GM21515 (cell line): Measurements from ENCODE around the gene VPS33B.

Experiments used
- ATAC-seq: cut with Tn5 transposase; IDR thresholded peaks from one replicate; pipeline ENCODE4 v1.9.1; 2021; ENCODE audit not compliant: unreplicated experiment

The VPS33B gene

DNA sequence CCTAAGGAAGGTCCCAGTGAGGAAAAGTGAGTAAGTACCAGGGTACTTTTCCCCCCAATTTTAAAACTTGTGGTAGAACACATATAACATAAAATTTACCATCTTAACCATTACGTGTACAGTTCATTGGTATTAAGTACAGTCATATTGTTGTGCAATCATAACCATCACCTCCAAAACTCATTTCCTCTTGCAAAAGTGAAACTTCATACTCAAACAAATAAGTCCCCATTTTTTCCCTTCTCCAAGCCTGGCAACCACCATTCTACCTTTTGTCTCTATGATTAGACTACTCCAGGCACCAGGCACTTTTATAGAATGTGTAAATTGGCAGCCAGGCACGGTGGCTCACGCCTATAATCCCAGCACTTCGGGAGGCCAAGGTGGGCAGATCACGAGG, 40.3 kb downstream of the VPS33B start:
- peak; percentile 47 for ATAC-seq

GRCh38 chr15:90981681-90982080, 40.7 kb downstream of the VPS33B start:
- ATAC-seq = peak; percentile 81

DNA sequence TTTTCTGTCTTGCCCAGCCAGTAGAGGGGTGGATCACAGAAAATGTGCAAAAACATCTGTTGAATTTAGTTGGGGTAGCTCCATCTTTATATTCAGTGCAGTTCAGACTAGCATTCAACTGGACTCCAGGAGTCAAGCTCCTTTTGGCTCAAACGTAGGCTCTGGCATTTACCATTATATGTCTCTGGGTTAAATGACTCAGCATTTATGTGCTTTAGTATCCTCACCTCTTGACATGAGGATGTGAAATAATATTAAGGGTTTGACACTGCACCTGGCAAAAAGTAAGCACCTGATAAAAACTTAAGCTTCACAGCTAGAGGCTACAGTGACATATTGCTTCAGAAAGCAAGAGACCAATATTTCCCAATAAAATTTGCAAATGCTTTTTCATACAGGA, 42.8 kb downstream of the VPS33B start:
- no peak for ATAC-seq

- no peak for ATAC-seq
These were observed 48.2 kb downstream of the VPS33B start for GRCh38 chr15:90974216-90974615.

- no peak for ATAC-seq
These were observed 50.3 kb downstream of the VPS33B start for GRCh38 chr15:90972133-90972532.

GRCh38 chr15:90970274-90970673, 52.1 kb downstream of the VPS33B start:
- ATAC-seq = no peak

- ATAC-seq = no peak
These were observed 54.0 kb downstream of the VPS33B start for GRCh38 chr15:90968434-90968833.

DNA sequence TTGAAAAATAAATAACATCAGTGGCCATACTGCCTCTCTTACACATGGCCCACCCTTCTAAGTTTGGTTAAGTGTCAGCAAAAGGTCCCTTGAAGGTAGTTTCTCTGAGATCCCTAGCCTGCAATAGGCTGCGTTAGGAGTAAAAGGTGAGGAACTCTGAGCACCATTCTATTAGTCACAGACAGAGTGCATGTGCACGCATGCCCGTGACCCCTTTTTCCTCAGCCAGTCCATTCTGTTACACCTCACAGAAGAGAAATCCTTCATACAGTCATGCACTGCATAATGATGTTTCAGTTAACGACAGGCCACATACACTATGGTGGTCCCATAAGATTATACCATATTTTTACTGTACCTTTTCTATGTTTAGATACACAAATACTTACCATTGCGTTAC, 55.2 kb downstream of the VPS33B start:
- no peak for ATAC-seq

DNA sequence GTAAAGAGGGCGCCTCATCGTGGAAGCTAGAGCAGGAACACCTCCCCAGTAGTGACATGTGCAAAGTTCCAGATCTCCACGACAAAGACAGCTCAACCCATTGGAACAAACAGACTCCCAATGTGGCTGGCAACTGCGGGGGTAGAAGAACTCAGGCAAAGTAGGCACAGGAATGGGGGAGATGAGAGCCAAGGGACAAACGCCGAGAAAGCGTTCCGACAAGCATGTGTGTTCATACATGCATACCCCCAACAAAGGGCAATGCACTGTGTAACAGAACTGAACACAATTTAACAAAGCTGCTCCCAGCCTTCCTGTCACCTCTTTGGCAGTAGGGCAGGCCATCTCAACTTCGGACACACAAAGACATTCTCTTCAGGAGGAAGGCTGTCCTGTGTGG, 56.1 kb downstream of the VPS33B start:
- ATAC-seq = no peak

GRCh38 chr15:90962021-90962420, 60.4 kb downstream of the VPS33B start:
- no peak for ATAC-seq

GRCh38 chr15:90960298-90961091, 61.9 kb downstream of the VPS33B start:
- no peak for ATAC-seq

- no peak for ATAC-seq
These were observed 62.5 kb downstream of the VPS33B start for GRCh38 chr15:90959894-90960293.

DNA sequence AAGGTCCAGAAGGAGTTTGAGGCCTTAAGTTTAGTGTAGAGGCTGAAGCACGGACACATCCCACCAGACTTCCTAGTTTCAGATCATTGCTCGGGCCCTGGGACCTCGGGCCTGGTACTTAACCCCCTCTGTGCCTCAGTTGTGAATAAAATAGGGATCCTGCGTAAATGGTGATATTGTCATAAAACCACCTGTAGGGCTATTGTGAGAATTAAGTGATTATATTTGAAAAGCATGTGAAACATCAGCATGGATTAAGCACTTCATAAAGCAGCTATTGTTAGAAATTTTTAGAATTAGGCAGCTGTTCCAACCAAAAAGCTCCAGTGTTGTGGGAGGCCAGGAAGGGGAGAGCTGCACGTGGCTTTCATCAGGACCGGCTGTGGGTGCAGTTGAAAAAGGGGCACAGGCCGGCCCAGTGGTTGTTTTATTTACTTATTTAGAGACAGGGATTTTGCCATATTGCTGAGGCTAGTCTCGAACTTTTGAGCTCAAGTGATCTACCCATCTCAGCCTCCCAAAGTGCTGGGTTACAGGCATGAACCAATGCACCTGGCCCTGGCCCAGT, 63.3 kb downstream of the VPS33B start:
- ATAC-seq = no peak

DNA sequence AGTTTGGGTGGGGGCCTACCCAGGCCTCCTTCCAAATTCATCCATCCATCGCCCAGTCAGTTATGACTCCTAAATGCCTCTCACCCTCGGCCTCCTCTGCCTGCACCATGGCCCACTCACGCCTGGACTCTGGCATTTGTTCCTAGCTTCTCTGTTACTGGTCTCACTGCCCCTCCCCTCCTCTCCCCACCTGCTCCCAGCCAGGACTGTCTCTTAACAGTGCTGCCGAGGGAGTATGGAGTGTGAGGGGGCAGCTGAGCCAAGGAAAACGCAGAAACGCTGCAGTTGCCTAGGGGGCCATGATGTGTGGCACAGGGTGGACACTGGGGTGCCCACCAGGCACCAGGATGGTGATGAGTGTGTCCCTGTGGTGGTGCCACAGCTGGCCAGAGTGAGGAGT, 64.6 kb downstream of the VPS33B start:
- ATAC-seq = no peak

DNA sequence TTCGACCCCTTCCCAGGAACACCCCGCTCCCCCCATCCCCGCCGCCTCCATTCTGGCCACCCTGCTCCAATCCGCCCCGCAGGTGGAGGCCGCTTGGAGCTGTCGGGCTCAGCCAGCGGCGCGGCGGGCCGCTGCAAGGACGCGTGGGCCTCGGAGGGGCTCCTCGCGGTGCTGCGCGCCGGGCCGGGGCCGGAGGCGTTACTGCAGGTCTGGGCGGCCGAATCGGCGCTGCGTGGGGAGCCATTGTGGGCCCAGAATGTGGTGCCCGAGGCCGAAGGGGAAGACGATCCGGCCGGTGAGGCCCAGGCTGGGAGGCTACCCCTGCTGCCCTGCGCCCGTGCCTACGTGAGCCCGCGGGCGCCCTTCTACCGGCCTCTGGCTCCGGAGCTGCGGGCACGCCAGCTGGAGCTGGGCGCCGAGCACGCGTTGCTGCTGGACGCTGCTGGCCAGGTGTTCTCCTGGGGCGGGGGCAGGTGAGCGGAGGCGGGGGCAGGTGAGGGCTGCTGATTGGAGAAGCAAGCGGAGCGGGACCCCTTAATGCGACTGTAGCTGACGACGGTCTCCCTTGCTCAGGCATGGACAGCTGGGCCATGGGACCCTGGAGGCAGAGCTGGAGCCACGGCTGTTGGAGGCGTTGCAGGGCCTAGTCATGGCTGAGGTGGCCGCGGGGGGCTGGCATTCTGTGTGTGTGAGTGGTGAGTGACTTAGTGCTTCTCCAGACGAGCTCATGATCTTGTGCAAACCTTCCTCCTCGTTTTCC, 65.2 kb downstream of the VPS33B start:
- ATAC-seq = no peak

GRCh38 chr15:90956274-90957030, 65.9 kb downstream of the VPS33B start:
- no peak for ATAC-seq

GRCh38 chr15:90955624-90956273, 66.6 kb downstream of the VPS33B start:
- no peak for ATAC-seq

DNA sequence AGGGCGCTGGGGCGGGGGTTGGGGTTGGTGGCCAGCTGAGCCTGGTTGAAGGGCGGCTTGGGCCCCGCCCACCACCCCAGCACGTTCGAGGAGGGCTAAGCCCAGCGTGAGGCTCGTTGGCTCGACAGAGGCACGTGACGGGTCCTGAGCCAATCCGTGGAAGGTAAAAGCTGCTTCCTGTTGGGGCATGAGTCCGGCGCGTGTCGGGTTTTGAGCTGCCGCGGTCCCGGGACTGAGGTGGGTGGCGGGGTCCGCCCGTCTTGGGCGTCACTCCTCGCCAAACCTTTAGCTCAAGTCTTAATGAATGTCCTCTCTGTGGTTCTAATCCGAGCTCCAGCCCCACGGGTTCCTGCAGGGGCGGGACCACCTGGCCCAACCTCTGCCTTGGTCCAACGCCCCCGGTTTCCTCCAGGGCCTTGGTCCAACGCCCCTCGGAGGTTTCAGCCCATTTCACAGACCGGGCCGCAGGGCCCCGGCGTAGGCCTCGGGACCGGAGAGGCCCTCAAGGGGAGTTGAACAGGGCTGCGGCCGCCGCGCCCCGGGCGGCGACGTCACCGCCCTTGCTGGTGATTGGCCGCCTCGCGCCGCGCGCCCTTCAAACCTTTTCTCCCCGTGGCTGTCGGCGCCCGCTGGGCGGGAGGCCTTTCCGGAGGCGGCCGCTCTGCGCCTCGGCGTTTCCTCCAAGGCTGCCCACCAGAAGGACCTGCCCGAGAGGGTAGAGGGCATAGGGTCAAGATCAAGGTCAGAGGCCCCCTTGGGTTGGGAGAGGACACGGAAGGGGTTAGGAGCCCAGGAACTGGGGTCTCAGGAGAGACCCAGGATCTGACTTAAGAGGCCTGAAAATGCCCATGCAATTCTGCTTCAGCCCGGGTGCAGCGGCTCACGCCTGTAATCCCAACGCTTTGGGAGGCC, 67.4 kb downstream of the VPS33B start, which contains the start of gene RCCD1:
TSS of gene RCCD1 (plus strand) at position 173 of the 912 bp plus-strand sequence. CDS start 1,851 bp downstream, outside the sequence.
- ATAC-seq = peak; percentile 92

DNA sequence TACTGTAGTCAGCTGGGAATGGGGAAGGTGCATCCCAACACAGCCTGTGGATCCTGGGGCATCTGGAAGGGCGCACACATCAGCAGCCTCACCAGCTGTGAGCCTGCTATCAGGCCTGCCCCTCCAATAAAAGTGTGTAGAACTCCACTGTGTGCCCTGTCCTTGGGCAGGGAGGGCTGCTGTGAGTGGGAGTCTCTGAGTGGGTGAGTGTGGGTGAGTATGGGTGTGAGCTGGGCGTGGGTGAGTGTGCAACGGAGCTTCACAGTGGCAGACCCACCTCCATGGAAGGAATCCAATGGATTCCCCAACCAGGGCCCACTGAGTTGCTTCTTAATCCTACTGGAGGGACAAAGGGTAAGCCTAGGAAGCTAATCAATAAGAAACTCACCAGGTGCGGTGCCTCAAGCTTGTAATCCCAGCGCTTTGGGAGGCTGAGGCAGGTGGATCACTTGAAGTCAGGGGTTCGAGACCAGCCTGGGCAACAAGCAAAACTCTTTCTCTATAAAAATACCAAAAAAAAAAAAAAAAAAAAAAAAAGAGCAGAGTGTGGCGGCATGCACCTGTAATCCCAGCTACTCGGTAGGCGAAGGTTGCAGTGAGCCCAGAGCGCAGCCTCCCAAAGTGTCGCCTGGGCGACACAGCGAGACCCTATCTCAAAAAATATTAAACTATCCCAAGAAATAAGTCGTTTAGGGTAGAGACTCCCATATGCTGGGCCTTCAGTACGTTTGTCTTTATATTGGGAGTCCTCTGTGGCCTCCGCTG, 68.3 kb downstream of the VPS33B start:
- no peak for ATAC-seq
